GM12801 (cell line): ENCODE data around the gene PAOX.

Experiments used
- CTCF ChIP-seq: IDR thresholded peaks from one replicate; pipeline ENCODE4 v1.5.1; 2011; ENCODE audit warnings: control low read depth; ENCODE audit not compliant: insufficient read length; ENCODE audit errors: extremely low read depth

PAOX gene

GRCh38 chr10:133370030-133370786 lies 8.9 kb upstream of the PAOX start:
- no peak for TF ChIP-seq CTCF

- no peak for TF ChIP-seq CTCF
These were observed 6.6 kb upstream of the PAOX start for GRCh38 chr10:133372507-133372906.

- TF ChIP-seq CTCF, result no peak
These were observed 5.6 kb upstream of the PAOX start, which contains the start of gene ECHS1 for GRCh38 chr10:133373174-133374090. TSS of gene ECHS1 (minus strand) at chr10:133373354. CDS start at chr10:133373333, 21 bp downstream.

- no peak for TF ChIP-seq CTCF
These were observed 3.5 kb upstream of the PAOX start for GRCh38 chr10:133375357-133376115.

- TF ChIP-seq CTCF, result no peak
These were observed 1.8 kb upstream of the PAOX start for GRCh38 chr10:133377025-133377817.

GRCh38 chr10:133377818-133378250 lies 1.2 kb upstream of the PAOX start:
- no peak for TF ChIP-seq CTCF
